GM21447 (cell line): ENCODE data around the gene RAD23A.

Experiments
- ATAC-seq: cut with Tn5 transposase; IDR thresholded peaks from one replicate; pipeline ENCODE4 v1.9.1; 2021; ENCODE audit not compliant: unreplicated experiment

The RAD23A gene

DNA sequence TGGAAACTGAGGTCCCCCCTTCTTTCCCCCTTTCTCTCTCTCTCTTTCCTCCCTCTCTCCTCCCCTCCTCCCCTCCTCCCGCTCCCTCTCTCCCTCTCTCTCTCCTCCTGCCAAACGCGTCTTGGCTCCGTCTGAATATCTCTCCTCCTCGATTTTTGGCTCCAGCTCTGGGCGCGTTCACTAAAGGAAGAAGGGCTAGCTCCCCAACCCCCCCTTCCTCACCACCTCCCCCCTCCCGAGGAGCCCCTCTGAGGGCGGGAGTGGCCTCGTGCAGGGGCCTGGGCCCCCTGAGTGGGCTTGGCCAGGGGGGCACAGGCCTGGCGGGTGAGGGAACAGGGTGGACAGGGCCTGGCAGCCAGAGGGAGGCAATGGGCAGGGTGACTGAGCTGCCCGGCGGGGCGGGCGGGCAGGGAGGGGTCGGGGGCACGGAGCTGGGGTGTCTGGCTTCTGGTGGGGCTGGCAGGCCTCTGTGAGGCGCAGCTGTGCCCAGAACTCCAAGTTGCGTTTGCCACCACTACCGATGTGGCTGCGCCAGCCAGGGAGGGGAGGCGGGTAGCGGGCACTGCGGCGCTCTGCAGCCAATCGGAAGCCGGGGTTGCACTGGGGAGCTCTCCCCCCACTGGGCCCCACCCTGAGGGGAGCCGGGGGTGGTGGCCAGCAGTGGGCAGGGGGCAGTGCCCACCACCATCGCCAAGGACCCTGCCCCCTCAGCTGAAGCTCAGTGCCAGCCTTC lies 56.7 kb downstream of the RAD23A start:
- no peak for ATAC-seq

DNA sequence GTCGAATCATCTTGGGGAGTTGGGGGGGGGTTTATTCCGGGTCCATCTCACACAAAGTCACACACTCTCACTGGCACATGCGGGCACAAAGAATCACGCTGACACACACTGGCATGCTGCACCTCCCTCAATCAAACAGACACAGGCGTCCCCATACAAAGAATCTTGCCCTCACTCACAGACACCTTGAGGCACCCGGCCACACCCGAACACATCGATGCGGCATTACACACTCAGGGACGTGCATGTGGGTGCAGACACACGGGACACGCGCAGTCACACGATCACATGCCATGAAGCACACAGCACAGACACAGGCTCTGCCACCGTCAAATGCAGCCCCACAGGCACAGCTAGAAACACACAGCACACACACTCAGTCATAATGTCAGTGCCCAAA lies 57.4 kb downstream of the RAD23A start:
- no peak for ATAC-seq
